Aorta (tissue), 5 donors: Measurements from ENCODE around the gene NAALADL2. TPM values are rescaled to one million over a fixed set of nuclear protein-coding genes. Genes with fewer than 3 reads are reported as not detected.

Experiments used
- ATAC-seq: fragments of 200-7000 bp; cut with Tn5 transposase; one replicate; pipeline ENCODE4 v1.9.1; 2022; ENCODE audit warnings: moderate library complexity; ENCODE audit not compliant: low FRiP score
- DNase-seq, 2 donors: peaks; one replicate each; pipeline ENCODE4 v3.0.0-alpha.2; 2020
- H3K27ac ChIP-seq, 2 donors: one replicate each; pipeline ENCODE4 v1.5.1; 2013; ENCODE audit warnings: low read length in 2 of 2, mild to moderate bottlenecking in 2 of 2, moderate library complexity in 2 of 2, control low read depth in 1 of 2, inconsistent platforms in 1 of 2, low read depth in 1 of 2
- H3K27me3 ChIP-seq, 2 donors: one replicate each; pipeline ENCODE4 v1.6.1; 2013; ENCODE audit warnings: control low read depth in 1 of 2, low read length in 1 of 2, mild to moderate bottlenecking in 1 of 2, moderate library complexity in 1 of 2; ENCODE audit not compliant: insufficient read depth in 2 of 2, control insufficient read depth in 1 of 2
- H3K36me3 ChIP-seq, 2 donors: one replicate each; pipeline ENCODE4 v1.6.1; 2013; ENCODE audit warnings: control low read depth in 1 of 2, low read length in 1 of 2, mild to moderate bottlenecking in 1 of 2; ENCODE audit not compliant: insufficient read depth in 2 of 2, control insufficient read depth in 1 of 2
- H3K4me1 ChIP-seq, 2 donors: one replicate each; pipeline ENCODE4 v1.6.1; 2013; ENCODE audit warnings: low read length in 2 of 2, control low read depth in 1 of 2, mild to moderate bottlenecking in 1 of 2, moderate library complexity in 1 of 2; ENCODE audit not compliant: insufficient read depth in 2 of 2, control insufficient read depth in 1 of 2
- H3K4me3 ChIP-seq, 2 donors: one replicate each; pipeline ENCODE4 v1.5.1; 2013; ENCODE audit warnings: low read length in 2 of 2, control low read depth in 1 of 2, mild to moderate bottlenecking in 1 of 2
- H3K9me3 ChIP-seq: one replicate; pipeline ENCODE4 v1.6.1; 2013; ENCODE audit warnings: mild to moderate bottlenecking, low read length; ENCODE audit not compliant: control insufficient read depth
- WGBS, 2 donors: extraction: QIAGEN DNeasy Blood & Tissue Kit; methylation state at CpG; one replicate each; pipeline ENCODE4 v1.1.7; 2013; 5-methylcytosine and 5-hydroxymethylcytosine counted together
- intact Hi-C, 2 donors: fragments of 100-400 bp; cut with DNase I; formaldehyde crosslinking; loops; one replicate each; pipeline versions ENCODE4 v1.14.2 to v1.15.0; 2022
- polyA plus RNA-seq, 2 donors: library from polyadenylated mRNA; stranded (reverse); fragments of 200-250 nt; gene quantifications; one replicate each; pipeline ENCODE4 v1.2.3, GENCODE V29; 2013
- total RNA-seq, 2 donors: library from RNA; stranded (reverse); fragmentation: NEBNext Ultra II Directional; extraction: Animal tissue kit (Norgen Biotek cat#: 25700); gene quantifications; one replicate each; pipeline ENCODE4 v1.2.1, GENCODE V29; 2021
- donor health status: healthy with polysubstance abuse.
- donor health status: Bipolar disorder and iron deficiency.
- donor health status: DM: no; HTN: no; CAD: no.
- donor health status: DM: no; HTN: no; CAD: no.
- donor health status: DM: yes; HTN: yes; CAD: no.

NAALADL2 gene
- total and polyA plus RNA-seq, 4 donors, result 4.3 to 29.8 (median 11.9) TPM

DNA sequence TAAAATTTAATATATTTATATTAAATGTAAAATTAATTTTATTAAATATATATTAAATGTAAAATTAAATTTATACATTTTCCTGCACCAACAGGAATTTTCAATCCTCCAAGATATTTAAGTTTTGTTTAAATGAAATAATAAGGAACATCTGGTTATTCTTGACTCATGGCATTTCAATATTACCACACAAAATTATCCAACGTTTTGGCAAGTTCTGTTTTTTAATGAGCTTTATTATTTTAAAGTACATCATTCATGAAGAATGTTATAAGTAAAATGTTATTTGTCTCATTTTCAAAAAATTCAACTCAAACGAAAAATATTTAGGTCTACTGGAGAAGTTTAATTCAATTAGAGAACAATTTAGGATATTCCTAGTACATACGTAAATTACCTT is 811.4 kb downstream of the NAALADL2 start:
- H3K27ac ChIP-seq, result no peak overlapping the region

DNA sequence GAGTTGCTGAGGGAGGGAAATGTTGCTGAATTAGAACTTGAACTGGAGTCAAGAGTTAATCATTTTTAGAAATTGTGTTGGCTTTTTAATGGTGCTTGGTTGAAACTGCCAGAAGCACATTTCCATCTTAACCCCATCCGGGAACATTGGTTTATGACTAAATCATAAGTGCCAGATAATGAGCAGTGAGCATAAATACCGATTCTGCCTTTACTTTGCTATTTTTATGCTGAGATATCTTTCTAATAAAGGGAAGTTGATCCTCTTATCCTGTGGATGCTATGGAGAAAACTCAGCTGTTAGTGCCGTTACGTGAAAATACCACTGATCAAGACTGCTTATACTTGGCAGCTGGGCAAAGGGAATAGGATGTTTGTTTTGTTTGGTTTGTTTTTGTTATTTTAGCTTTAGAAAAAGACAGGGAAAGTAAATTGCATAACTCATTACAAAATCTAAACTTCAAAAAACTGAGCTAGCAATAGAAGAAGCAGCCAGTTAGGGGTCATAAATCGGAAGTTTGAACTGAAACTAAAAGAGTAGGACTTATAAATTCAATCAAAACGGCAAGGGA is 813.1 kb downstream of the NAALADL2 start:
- H3K4me1 ChIP-seq, result no peaks in the 10 kb centered on the region
- H3K9me3 ChIP-seq, result no peaks in the 10 kb centered on the region
- H3K4me3 ChIP-seq, result peak overlapping the region; percentile 49 to 72
- 10 to 18% methylated on average over 6 of the region's 6 CpGs for WGBS, 2 donors
- no peaks in the 10 kb centered on the region for H3K27me3 ChIP-seq
- H3K27ac ChIP-seq, result no peak overlapping the region
- intact Hi-C loops, result no loop called here
- no peaks in the 10 kb centered on the region for H3K36me3 ChIP-seq
- ATAC-seq (no peak), DNase-seq (no peak)

More for the DNA sequence above, 811.4 kb downstream of the NAALADL2 start:
- Histone ChIP-seq H3K36me3 (no peaks in the 10 kb centered on the region), H3K9me3 (no peaks in the 10 kb centered on the region), H3K4me1 (no peaks in the 10 kb centered on the region), H3K4me3 (no peak overlapping the region), H3K27me3 (no peaks in the 10 kb centered on the region)
- DNase-seq (no peak), ATAC-seq (no peak)
- intact Hi-C loops, result no loop called here
- 76 to 81% methylated on average over 3 of the region's 3 CpGs for WGBS, 2 donors

DNA sequence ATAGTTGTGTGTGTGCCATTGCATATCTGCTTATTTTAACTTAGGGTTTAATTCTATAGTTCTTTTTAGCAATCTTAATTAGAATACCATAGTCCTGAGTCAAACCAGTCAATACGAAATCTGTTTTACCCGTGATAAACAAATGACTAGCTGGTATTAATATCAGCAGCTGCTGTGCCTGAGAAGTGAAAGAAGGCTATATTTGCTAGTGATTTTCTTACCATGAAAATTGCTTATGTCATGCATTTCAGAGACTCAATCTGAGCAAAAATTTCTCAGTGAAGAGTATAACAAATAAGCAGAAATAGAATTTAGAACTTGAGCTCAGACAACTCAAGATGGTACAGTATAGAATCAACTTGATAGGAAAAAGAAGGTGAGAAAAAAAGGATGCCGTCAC is 820.4 kb downstream of the NAALADL2 start:
- no peaks in the 10 kb centered on the region for H3K9me3 ChIP-seq

DNA sequence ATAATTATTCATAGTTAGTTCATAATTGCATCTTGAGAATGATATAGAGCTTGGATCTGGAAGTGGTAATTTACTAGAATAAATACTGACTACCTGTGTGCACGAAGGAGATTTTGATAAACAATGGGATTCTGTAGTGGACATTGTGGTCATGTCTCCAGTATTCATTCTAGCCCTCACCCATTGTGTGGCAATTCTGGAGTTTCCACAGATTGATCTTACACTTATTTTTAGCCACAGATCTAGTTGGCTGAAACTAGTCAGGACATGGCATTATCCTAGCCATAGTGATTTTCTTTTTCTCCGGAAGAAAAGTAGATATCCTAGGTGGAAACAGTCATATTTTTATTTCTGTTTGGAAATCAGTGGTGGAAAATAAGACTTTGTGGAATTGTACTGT is 833.1 kb downstream of the NAALADL2 start:
- no peak overlapping the region for H3K27ac ChIP-seq
- no peaks in the 10 kb centered on the region for H3K4me1 ChIP-seq
- H3K27me3 ChIP-seq, result no peaks in the 10 kb centered on the region
- no peak for DNase-seq
- no peak for ATAC-seq
- no peaks in the 10 kb centered on the region for H3K9me3 ChIP-seq
- intact Hi-C loops, result no loop called here
- no peaks in the 10 kb centered on the region for H3K36me3 ChIP-seq
- 92 to 94% methylated on average over 2 of the region's 2 CpGs for WGBS, 2 donors
- H3K4me3 ChIP-seq, result no peak overlapping the region

More for the DNA sequence above, 820.4 kb downstream of the NAALADL2 start:
- WGBS, 2 donors, result 89 to 92% methylated on average over 3 of the region's 3 CpGs
- intact Hi-C loops, result no loop called here
- H3K36me3 ChIP-seq, result no peaks in the 10 kb centered on the region
- no peak overlapping the region for H3K27ac ChIP-seq
- H3K4me3 ChIP-seq, result no peak overlapping the region
- no peaks in the 10 kb centered on the region for H3K4me1 ChIP-seq
- DNase-seq (no peak), ATAC-seq (no peak)
- H3K27me3 ChIP-seq, result no peaks in the 10 kb centered on the region

DNA sequence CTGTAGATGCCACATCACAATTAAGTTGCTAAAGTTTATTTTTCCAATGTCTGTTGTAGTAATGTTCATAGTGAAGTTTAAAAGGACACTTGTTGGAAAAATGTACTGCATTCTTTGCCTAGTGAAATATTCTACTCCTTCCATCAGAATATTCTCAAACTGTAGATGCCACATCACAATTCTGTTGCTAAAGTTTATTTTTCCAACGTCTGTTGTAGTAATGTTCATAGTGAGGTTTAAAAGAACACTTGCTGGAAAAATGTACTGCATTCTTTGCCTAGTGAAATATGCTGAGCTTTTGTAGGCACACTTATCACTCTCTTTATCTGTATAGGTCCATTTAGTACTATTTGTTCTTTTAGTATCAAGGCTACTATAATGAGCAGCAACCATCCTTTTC is 836.1 kb downstream of the NAALADL2 start:
- intact Hi-C loops, result no loop called here
- Histone ChIP-seq H3K4me1 (no peaks in the 10 kb centered on the region), H3K27me3 (no peaks in the 10 kb centered on the region), H3K36me3 (no peaks in the 10 kb centered on the region), H3K27ac (no peak overlapping the region), H3K9me3 (no peaks in the 10 kb centered on the region), H3K4me3 (no peak overlapping the region)
- ATAC-seq (no peak), DNase-seq (no peak)
- WGBS, 2 donors, result 0 to 2% methylated on average over 1 of the region's 1 CpG

DNA sequence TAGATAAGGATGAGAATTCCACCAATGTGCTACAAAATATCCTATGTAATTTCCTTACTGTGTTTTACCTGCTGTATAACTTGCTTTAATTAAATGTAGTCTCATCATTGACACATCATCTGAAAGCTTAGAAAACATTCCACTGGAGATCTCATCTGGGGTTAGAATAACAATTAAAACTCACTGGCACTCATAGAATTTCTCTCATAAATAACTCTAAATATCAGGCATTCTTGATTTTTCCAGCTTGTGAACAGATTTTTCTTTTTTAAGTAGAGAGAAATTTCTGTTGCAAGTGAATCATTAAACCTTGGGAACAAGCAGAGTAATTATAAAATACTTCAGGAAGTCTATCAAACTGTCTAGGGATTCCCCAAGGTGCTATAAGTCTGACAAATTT is 843.8 kb downstream of the NAALADL2 start:
- Histone ChIP-seq H3K27me3 (no peaks in the 10 kb centered on the region), H3K4me1 (no peaks in the 10 kb centered on the region), H3K36me3 (no peaks in the 10 kb centered on the region), H3K4me3 (no peak overlapping the region), H3K27ac (no peak overlapping the region), H3K9me3 (no peaks in the 10 kb centered on the region)
- ATAC-seq (no peak), DNase-seq (no peak)
- intact Hi-C loops, result no loop called here

DNA sequence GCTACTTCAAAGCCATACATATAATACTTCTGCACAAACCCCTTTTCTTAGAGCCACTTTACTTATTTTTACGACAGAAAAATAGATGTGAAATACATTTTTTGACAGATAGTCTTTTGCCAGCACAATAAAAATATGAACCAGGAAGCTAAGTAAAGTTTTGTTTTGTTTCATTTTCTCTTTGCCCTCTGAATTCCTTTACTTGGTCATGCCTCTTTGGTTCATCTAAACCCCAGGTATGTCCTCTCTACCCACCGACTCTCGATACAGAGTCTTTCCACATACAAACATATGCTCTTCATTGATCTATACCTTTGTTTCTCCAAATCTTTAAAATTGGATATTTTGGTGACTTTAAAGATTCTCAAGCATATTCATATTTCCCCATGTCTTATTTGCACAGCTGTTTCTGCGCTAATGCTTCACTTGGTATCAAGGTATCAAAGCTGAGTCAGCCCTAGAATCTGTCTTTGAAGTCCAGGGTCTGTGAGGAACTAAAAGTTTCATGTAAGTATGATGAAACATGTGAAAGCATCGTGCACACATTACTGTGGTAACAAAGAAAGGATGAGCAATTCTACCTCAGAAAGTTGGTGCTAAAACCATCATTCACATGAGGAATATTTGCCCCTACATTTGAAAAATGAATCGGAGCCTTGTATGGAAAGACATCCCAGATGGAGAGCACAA is 845.4 kb downstream of the NAALADL2 start:
- H3K36me3 ChIP-seq, result no peaks in the 10 kb centered on the region
- intact Hi-C loops, result no loop called here
- H3K4me1 ChIP-seq, result no peaks in the 10 kb centered on the region
- no peak for DNase-seq
- no peaks in the 10 kb centered on the region for H3K27me3 ChIP-seq
- H3K4me3 ChIP-seq, result no peak overlapping the region
- no peak for ATAC-seq
- no peaks in the 10 kb centered on the region for H3K9me3 ChIP-seq
- 91 to 93% methylated on average over 6 of the region's 6 CpGs for WGBS, 2 donors
- no peak overlapping the region for H3K27ac ChIP-seq

DNA sequence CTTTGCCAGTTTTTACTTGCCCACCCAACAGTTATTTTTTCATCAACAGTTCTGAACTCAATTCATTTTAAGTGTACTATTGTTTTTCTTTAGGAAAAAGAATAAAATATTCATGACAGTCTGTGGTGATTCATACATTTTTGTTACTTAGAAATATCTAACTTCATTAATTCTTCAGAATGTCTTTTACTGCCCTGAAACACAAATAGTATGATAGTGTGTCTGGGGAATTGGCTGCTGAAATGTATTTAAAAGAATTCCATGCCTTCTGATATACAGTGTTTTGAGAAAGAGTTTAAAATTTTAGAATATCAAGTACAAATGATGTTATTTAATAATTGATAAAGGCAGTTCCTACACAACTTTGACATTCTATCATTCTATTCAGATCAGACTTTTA is 854.1 kb downstream of the NAALADL2 start:
- H3K4me1 ChIP-seq, result no peaks in the 10 kb centered on the region
- no peak overlapping the region for H3K27ac ChIP-seq
- no peaks in the 10 kb centered on the region for H3K27me3 ChIP-seq
- DNase-seq (no peak), ATAC-seq (no peak)
- no peaks in the 10 kb centered on the region for H3K36me3 ChIP-seq
- intact Hi-C loops, result no loop called here
- H3K4me3 ChIP-seq, result no peak overlapping the region
- H3K9me3 ChIP-seq, result no peaks in the 10 kb centered on the region

DNA sequence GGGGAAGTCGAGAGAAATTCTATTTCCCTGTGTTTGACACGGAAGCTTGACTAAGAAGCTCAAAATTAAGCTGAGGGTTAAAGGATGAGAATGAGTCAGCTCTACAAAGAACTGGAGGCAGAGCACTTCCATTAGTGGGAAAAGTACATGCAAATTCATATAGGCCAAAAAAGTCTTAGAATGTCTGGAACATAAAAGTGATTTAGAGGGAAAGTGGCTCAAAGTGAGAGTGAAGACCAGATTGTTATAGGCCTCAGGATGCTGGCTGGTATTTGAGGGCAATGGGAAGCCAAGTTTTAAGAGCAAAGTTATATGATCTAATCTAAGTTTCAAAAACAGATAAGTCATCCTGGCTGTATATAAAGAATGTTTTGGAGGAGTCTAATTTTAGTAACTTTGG is 857.3 kb downstream of the NAALADL2 start:
- Histone ChIP-seq H3K9me3 (no peaks in the 10 kb centered on the region), H3K4me3 (no peak overlapping the region), H3K27me3 (no peaks in the 10 kb centered on the region), H3K4me1 (no peaks in the 10 kb centered on the region), H3K27ac (no peak overlapping the region), H3K36me3 (no peaks in the 10 kb centered on the region)
- DNase-seq (no peak), ATAC-seq (no peak)
- intact Hi-C loops, result no loop called here
- 76 to 81% methylated on average over 2 of the region's 2 CpGs for WGBS, 2 donors
